ENCODE results near the gene PCDHGA4. TPM values are rescaled to one million over a fixed set of nuclear protein-coding genes. Genes with fewer than 3 reads are reported as not detected.

Gene PCDHGA4
- total RNA-seq, 6 experiments from 2014 or later, result 0.39 to 1.8 (median 0.73) TPM

GRCh38 chr5:141349917-141350619 lies 4.8 kb upstream of the PCDHGA4 start, which contains the start of gene PCDHGB1:
TSS of gene PCDHGB1 (plus strand) at chr5:141350099. CDS start at chr5:141350261, 162 bp downstream.
- 29% methylated on average over 24 of the region's 29 CpGs for WGBS (ENCODE audit: insufficient coverage, low coverage, low lambda C conversion rate, missing lambda C conversion rate)
- DNase-seq, result peak in 1 of 3 donors; percentile 29
- no peaks in the 10 kb centered on the region for H3K36me3 ChIP-seq
- peak in 2 of 4 donors; percentile 27 to 56 for ATAC-seq
- H3K4me3 ChIP-seq, result no peak within 1 kb of the TSS
- H3K4me1 ChIP-seq, result no peaks in the 10 kb centered on the region
- no peaks in the 10 kb centered on the region for H3K27me3 ChIP-seq
- H3K9me3 ChIP-seq, result no peaks in the 10 kb centered on the region
- intact Hi-C loops (cut with DNase I), result no loop called here
- TF ChIP-seq CTCF (IDR thresholded peaks at IDR 0.05), result peak in 2 of 4 donors; percentile 14 to 16
- TF ChIP-seq POLR2A (IDR thresholded peaks at IDR 0.05), result no peak
- no peak within 1 kb of the TSS for H3K27ac ChIP-seq

DNA sequence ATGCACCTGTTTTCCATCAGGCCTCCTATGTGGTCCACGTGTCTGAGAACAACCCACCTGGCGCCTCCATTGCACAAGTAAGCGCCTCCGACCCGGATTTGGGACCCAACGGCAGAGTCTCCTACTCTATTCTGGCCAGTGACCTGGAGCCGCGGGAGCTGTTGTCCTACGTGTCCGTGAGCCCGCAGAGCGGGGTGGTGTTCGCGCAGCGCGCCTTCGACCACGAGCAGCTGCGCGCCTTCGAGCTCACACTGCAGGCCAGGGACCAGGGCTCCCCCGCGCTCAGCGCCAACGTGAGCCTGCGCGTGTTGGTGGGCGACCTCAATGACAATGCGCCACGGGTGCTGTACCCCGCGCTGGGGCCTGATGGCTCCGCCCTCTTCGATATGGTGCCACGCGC lies 3.2 kb upstream of the PCDHGA4 start:
- WGBS (ENCODE audit: insufficient coverage, low coverage, low lambda C conversion rate, missing lambda C conversion rate), result 38% methylated on average over 5 of the region's 36 CpGs
- H3K27ac ChIP-seq, result no peak overlapping the region
- H3K4me1 ChIP-seq, result no peaks in the 10 kb centered on the region
- no peak for ATAC-seq
- no peak for TF ChIP-seq POLR2A (IDR thresholded peaks at IDR 0.05)
- TF ChIP-seq CTCF (IDR thresholded peaks at IDR 0.05), result no peak
- no peaks in the 10 kb centered on the region for H3K27me3 ChIP-seq
- H3K4me3 ChIP-seq, result no peak overlapping the region
- peaks cover 0 to 3% (median 0%) of the 10 kb centered on the region in 4 donors for H3K9me3 ChIP-seq
- H3K36me3 ChIP-seq, result no peaks in the 10 kb centered on the region
- DNase-seq, result no peak
- intact Hi-C loops (cut with DNase I), result no loop called here

DNA sequence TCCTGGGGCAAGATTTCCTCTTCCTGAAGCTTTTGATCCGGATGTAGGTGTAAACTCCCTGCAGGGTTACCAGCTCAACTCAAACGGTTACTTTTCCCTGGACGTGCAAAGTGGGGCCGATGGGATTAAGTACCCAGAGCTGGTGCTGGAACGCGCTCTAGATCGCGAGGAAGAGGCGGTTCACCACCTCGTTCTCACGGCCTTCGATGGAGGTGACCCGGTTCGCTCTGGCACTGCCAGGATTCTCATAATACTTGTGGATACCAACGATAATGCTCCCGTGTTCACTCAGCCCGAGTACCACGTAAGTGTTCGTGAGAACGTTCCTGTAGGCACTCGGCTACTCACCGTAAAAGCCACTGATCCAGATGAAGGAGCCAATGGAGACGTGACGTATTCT lies 820 bp downstream of the PCDHGA4 start:
- H3K9me3 ChIP-seq, result peaks cover 0 to 3% (median 0%) of the 10 kb centered on the region in 4 donors
- intact Hi-C loops (cut with DNase I), result no loop called here

DNA sequence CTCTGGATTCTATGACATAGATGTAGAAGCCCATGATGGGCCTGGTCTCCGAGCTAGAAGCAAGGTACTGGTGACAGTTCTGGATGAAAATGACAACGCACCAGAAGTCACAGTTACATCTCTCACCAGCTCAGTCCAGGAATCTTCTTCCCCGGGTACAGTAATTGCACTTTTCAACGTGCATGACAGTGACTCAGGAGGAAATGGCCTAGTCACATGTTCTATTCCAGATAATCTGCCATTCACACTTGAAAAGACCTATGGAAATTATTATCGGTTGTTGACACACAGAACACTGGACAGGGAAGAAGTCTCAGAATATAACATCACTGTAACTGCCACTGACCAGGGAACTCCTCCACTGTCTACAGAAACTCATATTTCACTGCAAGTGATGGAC lies 1.3 kb downstream of the PCDHGA4 start:
- H3K4me3 ChIP-seq, result no peak overlapping the region

More for the DNA sequence above, 820 bp downstream of the PCDHGA4 start:
- ATAC-seq (no peak), DNase-seq (no peak)
- Histone ChIP-seq H3K27ac (no peak overlapping the region), H3K4me1 (no peaks in the 10 kb centered on the region), H3K36me3 (no peaks in the 10 kb centered on the region), H3K4me3 (no peak overlapping the region), H3K27me3 (peaks cover 0 to 1% of the 10 kb centered on the region in 2 donors)
- WGBS (ENCODE audit: insufficient coverage, low coverage, low lambda C conversion rate, missing lambda C conversion rate), result 45% methylated on average over 24 of the region's 24 CpGs
- TF ChIP-seq POLR2A (IDR thresholded peaks at IDR 0.05) (no peak), CTCF (IDR thresholded peaks at IDR 0.05) (no peak)

DNA sequence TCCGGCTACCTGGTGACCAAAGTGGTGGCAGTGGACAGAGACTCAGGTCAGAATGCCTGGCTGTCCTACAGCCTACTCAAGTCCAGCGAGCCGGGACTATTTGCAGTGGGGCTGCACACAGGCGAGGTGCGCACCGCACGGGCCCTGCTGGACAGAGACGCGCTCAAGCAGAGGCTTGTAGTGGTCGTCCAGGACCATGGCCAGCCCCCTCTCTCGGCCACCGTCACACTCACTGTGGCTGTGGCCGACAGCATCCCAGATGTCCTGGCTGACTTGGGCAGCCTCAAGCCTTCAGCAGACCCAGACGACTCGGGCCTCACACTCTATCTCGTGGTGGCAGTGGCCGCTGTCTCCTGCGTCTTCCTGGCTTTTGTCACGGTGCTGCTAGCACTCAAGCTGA lies 2.1 kb downstream of the PCDHGA4 start:
- intact Hi-C loops (cut with DNase I), result no loop called here
- no peak for ATAC-seq
- no peak overlapping the region for H3K27ac ChIP-seq
- DNase-seq, result no peak
- WGBS (ENCODE audit: insufficient coverage, low coverage, low lambda C conversion rate, missing lambda C conversion rate), result 21% methylated on average over 5 of the region's 19 CpGs
- TF ChIP-seq POLR2A (IDR thresholded peaks at IDR 0.05) (no peak), CTCF (IDR thresholded peaks at IDR 0.05) (no peak)
- no peak overlapping the region for H3K4me3 ChIP-seq
- no peaks in the 10 kb centered on the region for H3K36me3 ChIP-seq
- H3K4me1 ChIP-seq, result no peaks in the 10 kb centered on the region
- peaks cover 0 to 3% of the 10 kb centered on the region in 2 donors for H3K27me3 ChIP-seq
- H3K9me3 ChIP-seq, result peaks cover 0 to 3% (median 0%) of the 10 kb centered on the region in 4 donors

More for the DNA sequence above, 1.3 kb downstream of the PCDHGA4 start:
- WGBS (ENCODE audit: insufficient coverage, low coverage, low lambda C conversion rate, missing lambda C conversion rate), result 68% methylated on average over 5 of the region's 5 CpGs
- no peak overlapping the region for H3K27ac ChIP-seq
- peaks cover 0 to 3% of the 10 kb centered on the region in 2 donors for H3K27me3 ChIP-seq
- H3K4me1 ChIP-seq, result no peaks in the 10 kb centered on the region
- peaks cover 0 to 3% (median 0%) of the 10 kb centered on the region in 4 donors for H3K9me3 ChIP-seq
- DNase-seq, result no peak
- no peaks in the 10 kb centered on the region for H3K36me3 ChIP-seq
- no peak for ATAC-seq
- no peak for TF ChIP-seq POLR2A (IDR thresholded peaks at IDR 0.05)
- intact Hi-C loops (cut with DNase I), result no loop called here

Data from right lobe of liver (tissue), 6 donors.